Calu3 (cell line): Measurements from ENCODE around the gene SCAI. TPM values are rescaled to one million over a fixed set of nuclear protein-coding genes. Genes with fewer than 3 reads are reported as not detected.
"Not testable (repeated sequence)": the region's sequence is repeated elsewhere in the genome, so short reads cannot be mapped to it uniquely, and the experiment has no call there.

Experiments
- BruUV-seq: library from RNA; stranded (reverse); fragments of 400-500 nt; replicated peaks from 2 replicates; lab custom pipeline; 2021; lab: Mats Ljungman, UMichigan
- CTCF ChIA-PET: fragments of 300-600 bp; sonication (Branson Sonifier 250); formaldehyde crosslinking; loops from one replicate; lab custom pipeline; 2022; ENCODE audit warnings: antibody characterized with exemption; lab: Charles Lee
- DNase-seq: peaks from one replicate; pipeline ENCODE4 v3.0.0; 2022
- H3K27ac Mint-ChIP-seq: one replicate; pipeline ENCODE4 v1.8.0; 2022; ENCODE audit warnings: mixed read lengths; ENCODE audit not compliant: unreplicated experiment
- H3K27me3 Mint-ChIP-seq: one replicate; pipeline ENCODE4 v1.8.0; 2022; ENCODE audit warnings: mixed read lengths; ENCODE audit not compliant: unreplicated experiment
- H3K36me3 Mint-ChIP-seq: one replicate; pipeline ENCODE4 v1.8.0; 2022; ENCODE audit warnings: mild to moderate bottlenecking, moderate library complexity, mixed read lengths; ENCODE audit not compliant: insufficient read depth, unreplicated experiment
- H3K4me1 Mint-ChIP-seq: one replicate; pipeline ENCODE4 v1.8.0; 2022; ENCODE audit warnings: mild to moderate bottlenecking, low read depth, mixed read lengths; ENCODE audit not compliant: unreplicated experiment
- H3K4me3 Mint-ChIP-seq: one replicate; pipeline ENCODE4 v1.8.0; 2022; ENCODE audit warnings: mild to moderate bottlenecking, low read depth, moderate library complexity, mixed read lengths; ENCODE audit not compliant: unreplicated experiment
- H3K9me3 Mint-ChIP-seq: one replicate; pipeline ENCODE4 v1.8.0; 2022; ENCODE audit warnings: low read depth, mixed read lengths; ENCODE audit not compliant: unreplicated experiment
- intact Hi-C: fragments of 100-400 bp; cut with micrococcal nuclease; formaldehyde crosslinking; loops from one replicate; pipeline ENCODE4 v1.10.0; 2022; ENCODE audit not compliant: unreplicated experiment
- total RNA-seq: library from RNA; stranded (reverse); gene quantifications from 2 replicates; pipeline ENCODE4 v1.2.3, GENCODE V29; 2022
- TF ChIP-seq, protein P1 (sequence below): fragments of 200-600 bp; IDR thresholded peaks from one replicate; pipeline ENCODE4 v1.8.0; 2022; ENCODE audit warnings: antibody characterized with exemption; ENCODE audit not compliant: unreplicated experiment

The SCAI gene
- total RNA-seq, 1 experiment from 2014 or later, result 6.4 TPM

DNA sequence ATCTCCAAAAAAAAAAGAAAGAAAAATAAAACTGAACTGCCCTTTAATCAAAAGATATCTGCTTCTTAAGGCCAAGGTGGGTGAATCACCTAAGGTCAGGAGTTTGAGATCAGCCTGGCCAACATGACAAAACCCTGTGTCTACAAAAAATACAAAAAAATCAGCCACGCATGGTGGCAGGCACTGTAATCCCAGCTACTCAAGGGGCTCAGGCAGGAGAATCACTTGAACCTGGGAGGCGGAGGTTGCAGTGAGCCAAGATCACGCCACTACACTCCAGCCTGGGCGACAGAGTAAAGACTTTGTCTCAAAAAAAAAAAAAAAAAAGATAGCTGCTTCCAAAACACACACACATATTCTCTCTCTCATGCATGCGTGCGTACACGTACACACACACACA is 17.8 kb downstream of the SCAI start:
- H3K4me3 Mint-ChIP-seq, result no peak overlapping the region
- CTCF ChIA-PET, result interaction anchor here (0.6 kb wide), 1 partner anchor 1090 kb away, joined by 3 read pairs; no protein-coding TSS in a partner anchor
- no peaks in the 10 kb centered on the region for H3K4me1 Mint-ChIP-seq
- intact Hi-C loops, result no loop called here
- H3K27me3 Mint-ChIP-seq, result no peaks in the 10 kb centered on the region
- no TSS peak for BruUV-seq
- no peaks in the 10 kb centered on the region for H3K9me3 Mint-ChIP-seq
- DNase-seq, result no peak
- TF ChIP-seq, protein P1, sequence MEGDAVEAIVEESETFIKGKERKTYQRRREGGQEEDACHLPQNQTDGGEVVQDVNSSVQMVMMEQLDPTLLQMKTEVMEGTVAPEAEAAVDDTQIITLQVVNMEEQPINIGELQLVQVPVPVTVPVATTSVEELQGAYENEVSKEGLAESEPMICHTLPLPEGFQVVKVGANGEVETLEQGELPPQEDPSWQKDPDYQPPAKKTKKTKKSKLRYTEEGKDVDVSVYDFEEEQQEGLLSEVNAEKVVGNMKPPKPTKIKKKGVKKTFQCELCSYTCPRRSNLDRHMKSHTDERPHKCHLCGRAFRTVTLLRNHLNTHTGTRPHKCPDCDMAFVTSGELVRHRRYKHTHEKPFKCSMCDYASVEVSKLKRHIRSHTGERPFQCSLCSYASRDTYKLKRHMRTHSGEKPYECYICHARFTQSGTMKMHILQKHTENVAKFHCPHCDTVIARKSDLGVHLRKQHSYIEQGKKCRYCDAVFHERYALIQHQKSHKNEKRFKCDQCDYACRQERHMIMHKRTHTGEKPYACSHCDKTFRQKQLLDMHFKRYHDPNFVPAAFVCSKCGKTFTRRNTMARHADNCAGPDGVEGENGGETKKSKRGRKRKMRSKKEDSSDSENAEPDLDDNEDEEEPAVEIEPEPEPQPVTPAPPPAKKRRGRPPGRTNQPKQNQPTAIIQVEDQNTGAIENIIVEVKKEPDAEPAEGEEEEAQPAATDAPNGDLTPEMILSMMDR, result no peak
- H3K36me3 Mint-ChIP-seq, result no peaks in the 10 kb centered on the region
- H3K27ac Mint-ChIP-seq, result no peak overlapping the region

DNA sequence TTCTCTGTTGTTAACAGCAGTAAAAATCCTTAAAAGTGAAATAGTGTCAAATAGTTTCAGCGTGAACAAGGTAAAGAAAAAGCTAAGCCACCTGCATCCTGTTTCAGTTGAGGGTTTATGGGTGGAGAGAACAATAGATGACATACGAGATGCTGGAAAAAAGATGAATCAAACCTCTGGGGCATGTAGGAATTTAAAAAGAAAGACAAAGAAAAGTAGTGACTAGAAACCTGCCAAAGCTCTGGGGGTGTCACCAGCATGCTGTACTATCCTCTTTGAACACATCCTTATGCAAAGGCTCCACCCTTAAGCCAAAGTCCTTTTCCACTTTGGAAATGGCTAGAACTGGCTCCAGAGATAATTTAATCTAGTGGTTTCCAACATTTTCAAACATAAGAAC is 22.2 kb downstream of the SCAI start:
- BruUV-seq, result no TSS peak
- no peaks in the 10 kb centered on the region for H3K36me3 Mint-ChIP-seq
- CTCF ChIA-PET, result no interaction called here
- H3K4me3 Mint-ChIP-seq, result no peak overlapping the region
- H3K27ac Mint-ChIP-seq, result no peak overlapping the region
- intact Hi-C loops, result no loop called here
- DNase-seq, result no peak
- TF ChIP-seq, protein P1, result no peak
- no peaks in the 10 kb centered on the region for H3K4me1 Mint-ChIP-seq
- no peaks in the 10 kb centered on the region for H3K9me3 Mint-ChIP-seq
- H3K27me3 Mint-ChIP-seq, result no peaks in the 10 kb centered on the region

DNA sequence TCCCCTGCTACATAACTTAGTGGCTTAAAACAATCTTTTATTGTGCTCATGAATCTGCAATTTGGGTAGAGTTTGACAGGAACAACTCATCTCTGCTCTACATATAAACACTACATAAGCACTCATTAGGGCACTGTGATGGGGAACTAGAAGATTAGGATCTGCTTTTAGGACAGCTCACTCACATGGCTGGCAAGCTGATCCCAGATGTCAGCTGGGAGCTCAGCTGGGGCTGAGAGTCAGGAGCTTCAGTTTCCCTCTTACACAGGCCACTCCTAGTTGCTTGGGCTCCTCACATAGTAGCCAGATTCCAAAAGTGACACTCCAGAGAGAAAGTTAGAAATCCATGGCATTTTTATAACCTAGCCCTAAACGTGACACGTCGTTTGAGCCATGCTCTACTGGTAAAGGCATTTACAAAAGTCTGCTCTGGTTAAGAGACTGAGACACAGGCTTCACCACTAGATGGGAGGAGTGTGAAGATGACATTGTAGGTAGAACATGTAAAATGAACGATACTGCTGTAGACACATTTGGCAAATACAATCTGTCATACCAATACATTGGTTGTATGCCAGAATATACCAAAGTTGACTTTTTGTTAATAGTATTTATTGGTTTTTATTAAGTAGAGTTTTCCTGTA is 23.6 kb downstream of the SCAI start:
- DNase-seq, result no peak
- no peak overlapping the region for H3K27ac Mint-ChIP-seq
- no peaks in the 10 kb centered on the region for H3K27me3 Mint-ChIP-seq
- CTCF ChIA-PET, result no interaction called here
- no peaks in the 10 kb centered on the region for H3K9me3 Mint-ChIP-seq
- BruUV-seq, result no TSS peak
- H3K4me1 Mint-ChIP-seq, result no peaks in the 10 kb centered on the region
- TF ChIP-seq, protein P1, result no peak
- no peaks in the 10 kb centered on the region for H3K36me3 Mint-ChIP-seq
- H3K4me3 Mint-ChIP-seq, result no peak overlapping the region
- intact Hi-C loops, result no loop called here

DNA sequence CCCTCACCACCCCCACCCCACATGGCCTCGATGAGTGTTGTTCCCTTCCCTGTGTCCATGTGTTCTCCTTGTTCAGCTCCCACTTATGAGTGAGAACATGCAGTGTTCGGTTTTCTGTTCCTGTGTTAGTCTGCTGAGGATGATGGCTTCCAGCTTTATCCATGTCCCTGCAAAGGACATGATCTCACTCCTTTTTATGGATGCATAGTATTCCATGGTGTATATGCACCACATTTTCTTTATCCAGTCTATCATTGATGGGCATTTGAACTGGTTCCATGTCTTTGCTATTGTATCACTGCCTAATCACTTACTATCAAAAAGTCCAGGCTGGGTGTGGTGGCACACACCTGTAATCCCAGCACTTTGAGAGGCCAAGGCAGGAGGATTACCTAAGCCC is 24.6 kb downstream of the SCAI start:
- not testable (repeated sequence) for H3K27ac Mint-ChIP-seq, H3K36me3 Mint-ChIP-seq

DNA sequence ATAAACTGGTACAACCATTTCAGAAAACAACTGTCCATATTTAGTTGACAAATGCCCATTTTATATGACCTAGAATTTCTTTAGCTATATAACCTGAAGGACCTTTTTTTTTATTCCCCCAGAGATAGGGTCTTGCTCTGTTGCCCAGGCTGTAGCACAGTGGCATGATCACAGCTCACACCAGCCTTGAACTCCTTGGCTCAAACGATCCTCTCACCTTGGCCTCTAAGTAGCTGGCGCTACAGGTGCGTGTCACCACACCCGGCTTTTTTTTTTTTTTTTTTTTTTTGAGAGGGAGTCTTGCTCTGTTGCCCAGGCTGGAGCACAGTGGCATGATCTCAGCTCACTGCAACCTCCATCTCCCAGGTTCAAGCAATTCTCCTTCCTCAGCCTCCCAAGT is 28.8 kb downstream of the SCAI start:
- H3K9me3 Mint-ChIP-seq, H3K27me3 Mint-ChIP-seq, H3K4me3 Mint-ChIP-seq, DNase-seq, BruUV-seq, H3K36me3 Mint-ChIP-seq, intact Hi-C loops, H3K27ac Mint-ChIP-seq, H3K4me1 Mint-ChIP-seq: not testable (repeated sequence)
- CTCF ChIA-PET, result interaction anchor here (0.7 kb wide), 1 partner anchor 348 kb away, joined by 8 read pairs; no protein-coding TSS in a partner anchor

More for the DNA sequence above, 24.6 kb downstream of the SCAI start:
- H3K4me3 Mint-ChIP-seq, H3K4me1 Mint-ChIP-seq, DNase-seq, H3K9me3 Mint-ChIP-seq, CTCF ChIA-PET, BruUV-seq, H3K27me3 Mint-ChIP-seq, intact Hi-C loops: not testable (repeated sequence)
